H7 (cell line): ENCODE results near the gene LRR1. TPM values are rescaled to one million over a fixed set of nuclear protein-coding genes. Genes with fewer than 3 reads are reported as not detected.

Experiments used
- DNase-seq: peaks from one replicate; pipeline ENCODE4 v3.0.0; 2012
- H3K27me3 ChIP-seq: 2 replicates; pipeline ENCODE4 v1.6.0; 2011; ENCODE audit warnings: mild to moderate bottlenecking, low read length; ENCODE audit not compliant: control insufficient read depth, insufficient read depth
- H3K36me3 ChIP-seq: replicated peaks from 2 replicates; pipeline ENCODE4 v1.5.1; 2011; ENCODE audit warnings: low read length; ENCODE audit not compliant: control insufficient read depth, insufficient read depth
- H3K4me3 ChIP-seq: 2 replicates; pipeline ENCODE4 v1.5.1; 2011; ENCODE audit warnings: low read depth, mild to moderate bottlenecking, control low read depth, low read length, moderate library complexity; ENCODE audit not compliant: insufficient read depth
- total RNA-seq: library from RNA; depleted of rRNA; stranded (reverse); fragments of >200 nt; shearing (Covaris generic); gene quantifications from 2 replicates; pipeline ENCODE4 v1.2.3, GENCODE V29; 2014; rRNA removed

Gene LRR1
- 40.2 and 47.9 TPM in 2 replicates for total RNA-seq

- peak; percentile 88 for DNase-seq
- H3K36me3 ChIP-seq = peaks cover 1% of the 10 kb centered on the region; the same call in 1 of the 2 replicates
- H3K4me3 ChIP-seq = peak within 1 kb of the TSS; percentile 93
- H3K27me3 ChIP-seq = no peaks in the 10 kb centered on the region
Measured at GRCh38 chr14:49598485-49599300, at the start of gene LRR1. LRR1 (plus strand) TSS chr14:49598940; CDS start chr14:49599021, 81 bp downstream.

GRCh38 chr14:49549446-49549845 lies 49.3 kb upstream of the LRR1 start:
- DNase-seq = no peak
- no peaks in the 10 kb centered on the region for H3K27me3 ChIP-seq
- no peak overlapping the region for H3K4me3 ChIP-seq
- H3K36me3 ChIP-seq = no peaks in the 10 kb centered on the region

GRCh38 chr14:49549881-49550280 lies 48.9 kb upstream of the LRR1 start:
- no peak overlapping the region for H3K4me3 ChIP-seq
- H3K27me3 ChIP-seq = no peaks in the 10 kb centered on the region
- peak; percentile 75 for DNase-seq
- no peaks in the 10 kb centered on the region for H3K36me3 ChIP-seq

- peak; percentile 41 for DNase-seq
Measured at GRCh38 chr14:49550286-49551184, 48.2 kb upstream of the LRR1 start.

GRCh38 chr14:49551569-49551968 lies 47.2 kb upstream of the LRR1 start:
- no peaks in the 10 kb centered on the region for H3K36me3 ChIP-seq
- H3K4me3 ChIP-seq = no peak overlapping the region
- DNase-seq = no peak
- no peaks in the 10 kb centered on the region for H3K27me3 ChIP-seq

More at GRCh38 chr14:49550286-49551184, 48.2 kb upstream of the LRR1 start:
- Histone ChIP-seq H3K27me3 (no peaks in the 10 kb centered on the region), H3K36me3 (no peaks in the 10 kb centered on the region), H3K4me3 (no peak overlapping the region)

- no peaks in the 10 kb centered on the region for H3K36me3 ChIP-seq
- no peak for DNase-seq
- H3K27me3 ChIP-seq = no peaks in the 10 kb centered on the region
- H3K4me3 ChIP-seq = no peak overlapping the region
Measured at GRCh38 chr14:49553106-49553505, 45.6 kb upstream of the LRR1 start.

GRCh38 chr14:49553892-49554291 lies 44.8 kb upstream of the LRR1 start:
- H3K36me3 ChIP-seq = no peaks in the 10 kb centered on the region
- no peak for DNase-seq
- no peaks in the 10 kb centered on the region for H3K27me3 ChIP-seq
- no peak overlapping the region for H3K4me3 ChIP-seq

GRCh38 chr14:49559979-49560768 lies 38.6 kb upstream of the LRR1 start:
- DNase-seq = no peak
- no peaks in the 10 kb centered on the region for H3K27me3 ChIP-seq
- H3K4me3 ChIP-seq = no peak overlapping the region
- no peaks in the 10 kb centered on the region for H3K36me3 ChIP-seq

- Histone ChIP-seq H3K36me3 (no peaks in the 10 kb centered on the region), H3K27me3 (no peaks in the 10 kb centered on the region), H3K4me3 (no peak overlapping the region)
- no peak for DNase-seq
Measured at GRCh38 chr14:49566714-49567113, 32.0 kb upstream of the LRR1 start.

GRCh38 chr14:49569281-49569680 lies 29.5 kb upstream of the LRR1 start:
- Histone ChIP-seq H3K27me3 (no peaks in the 10 kb centered on the region), H3K4me3 (no peak overlapping the region), H3K36me3 (no peaks in the 10 kb centered on the region; the same call in 1 of the 2 replicates)
- DNase-seq = no peak

- no peak for DNase-seq
- H3K4me3 ChIP-seq = no peak overlapping the region
- no peaks in the 10 kb centered on the region for H3K27me3 ChIP-seq
- H3K36me3 ChIP-seq = peaks cover 16% of the 10 kb centered on the region
Measured at GRCh38 chr14:49574038-49574437, 24.7 kb upstream of the LRR1 start.

- no peak for DNase-seq
- Histone ChIP-seq H3K36me3 (peaks cover 21% of the 10 kb centered on the region), H3K27me3 (no peaks in the 10 kb centered on the region)
Measured at GRCh38 chr14:49578141-49578540, 20.6 kb upstream of the LRR1 start.

GRCh38 chr14:49579841-49580240 lies 18.9 kb upstream of the LRR1 start:
- Histone ChIP-seq H3K36me3 (peaks cover 30% of the 10 kb centered on the region), H3K27me3 (no peaks in the 10 kb centered on the region), H3K4me3 (no peak overlapping the region)
- DNase-seq = no peak

More at GRCh38 chr14:49578141-49578540, 20.6 kb upstream of the LRR1 start:
- H3K4me3 ChIP-seq = no peak overlapping the region
